Stimulated activated CD4-positive, alpha-beta T cell treated with anti-CD3 and anti-CD28 coated beads, Interleukin-15, amount 100 ng/mL, for 24 hours (primary cell): ENCODE measurements around the gene EPHA6.
"Not testable (repeated sequence)": the region's sequence is repeated elsewhere in the genome, so short reads cannot be mapped to it uniquely, and the experiment has no call there.

ENCODE experiments used
- DNase-seq: peaks from one replicate; pipeline ENCODE4 v3.0.0-alpha.2; 2020

The EPHA6 gene

GRCh38 chr3:97197083-97197482, 382.7 kb downstream of the EPHA6 start:
- DNase-seq, result no peak

- DNase-seq, result no peak
Measured at GRCh38 chr3:97197830-97198229, 383.4 kb downstream of the EPHA6 start.

- no peak for DNase-seq
Measured at GRCh38 chr3:97200387-97200786, 386.0 kb downstream of the EPHA6 start.

- DNase-seq, result no peak
Measured at GRCh38 chr3:97201814-97202213, 387.4 kb downstream of the EPHA6 start.

- DNase-seq, result no peak
Measured at GRCh38 chr3:97228966-97229365, 414.6 kb downstream of the EPHA6 start.

GRCh38 chr3:97230486-97230885, 416.1 kb downstream of the EPHA6 start:
- DNase-seq, result no peak

GRCh38 chr3:97232393-97233034, 418.1 kb downstream of the EPHA6 start:
- DNase-seq, result no peak

- no peak for DNase-seq
Measured at GRCh38 chr3:97235179-97235578, 420.8 kb downstream of the EPHA6 start.

GRCh38 chr3:97235611-97236315, 421.4 kb downstream of the EPHA6 start:
- no peak for DNase-seq

GRCh38 chr3:97241417-97241816, 427.0 kb downstream of the EPHA6 start:
- no peak for DNase-seq

GRCh38 chr3:97245201-97245910, 431.0 kb downstream of the EPHA6 start:
- no peak for DNase-seq

GRCh38 chr3:97256060-97256459, 441.7 kb downstream of the EPHA6 start:
- no peak for DNase-seq

GRCh38 chr3:97257942-97258697, 443.7 kb downstream of the EPHA6 start:
- no peak for DNase-seq

GRCh38 chr3:97259263-97259662, 444.9 kb downstream of the EPHA6 start:
- no peak for DNase-seq

GRCh38 chr3:97264180-97264579, 449.8 kb downstream of the EPHA6 start:
- DNase-seq, result no peak

- DNase-seq, result no peak
Measured at GRCh38 chr3:97265237-97266005, 451.0 kb downstream of the EPHA6 start.

- DNase-seq, result no peak
Measured at GRCh38 chr3:97269202-97269601, 454.8 kb downstream of the EPHA6 start.

GRCh38 chr3:97276879-97277550, 462.6 kb downstream of the EPHA6 start:
- DNase-seq, result not testable (repeated sequence)

GRCh38 chr3:97277708-97278107, 463.3 kb downstream of the EPHA6 start:
- no peak for DNase-seq

GRCh38 chr3:97278506-97278905, 464.1 kb downstream of the EPHA6 start:
- no peak for DNase-seq

GRCh38 chr3:97291901-97292300, 477.5 kb downstream of the EPHA6 start:
- DNase-seq, result no peak

GRCh38 chr3:97293596-97294131, 479.3 kb downstream of the EPHA6 start:
- no peak for DNase-seq
